GM12891 (cell line): ENCODE results near the gene CDH22.

Experiments used
- DNase-seq: peaks from one replicate; pipeline ENCODE4 v3.0.0; 2011; ENCODE audit warnings: low spot score; ENCODE audit not compliant: insufficient read length
- FAIRE-seq: peaks from 2 replicates; lab custom pipeline; 2011; peaks lifted over from hg19 to GRCh38; lab: Jason Lieb, UNC
- PAX5 ChIP-seq: IDR thresholded peaks from 2 replicates; pipeline ENCODE4 v1.6.1; 2011; ENCODE audit warnings: low read length, moderate library complexity, mild to moderate bottlenecking; ENCODE audit not compliant: insufficient read depth, severe bottlenecking
- POLR2A ChIP-seq: IDR thresholded peaks from 2 replicates; pipeline ENCODE4 v1.6.1; 2011; ENCODE audit warnings: low read depth, low read length, control low read depth
- POLR2AphosphoS5 ChIP-seq: IDR thresholded peaks from 2 replicates; pipeline ENCODE4 v1.6.1; 2011; ENCODE audit warnings: low read depth, low read length, control low read depth
- POU2F2 ChIP-seq: IDR thresholded peaks from 2 replicates; pipeline ENCODE4 v1.6.1; 2011; ENCODE audit warnings: low read depth, mild to moderate bottlenecking, control low read depth, low read length, moderate library complexity
- SPI1 ChIP-seq: IDR thresholded peaks from 2 replicates; pipeline ENCODE4 v1.6.1; 2011; ENCODE audit warnings: low read depth, low read length, control low read depth
- TAF1 ChIP-seq: IDR thresholded peaks from 2 replicates; pipeline ENCODE4 v1.6.1; 2011; ENCODE audit warnings: low read depth, low read length, control low read depth

CDH22 gene

GRCh38 chr20:46220455-46221207 lies 87.7 kb downstream of the CDH22 start:
- TF ChIP-seq POU2F2 (no peak), SPI1 (no peak)
- no peak for FAIRE-seq
- DNase-seq = no peak

DNA sequence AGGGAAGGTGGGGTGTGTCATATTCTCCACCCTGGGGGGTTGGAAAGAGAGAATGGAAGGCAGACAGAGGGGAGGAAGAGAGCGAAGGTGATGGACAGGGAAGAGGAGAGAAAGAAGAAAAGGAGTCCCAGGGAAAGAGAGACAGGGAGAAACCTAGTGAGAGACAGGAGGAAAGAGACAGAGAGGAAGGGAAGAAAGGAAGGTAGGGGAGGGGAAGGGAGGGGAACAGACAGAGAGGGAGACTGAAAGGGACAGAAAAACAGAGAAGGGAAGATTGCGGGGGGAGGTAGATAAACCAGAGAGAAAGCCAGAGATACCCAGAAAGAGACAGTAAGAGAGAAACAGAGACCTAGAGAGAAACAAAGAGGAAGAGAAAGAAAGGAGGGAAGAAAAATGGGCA lies 88.4 kb downstream of the CDH22 start:
- FAIRE-seq (no peak), DNase-seq (no peak)
- TF ChIP-seq POLR2A = no peak
- no peak for TF ChIP-seq SPI1
- no peak for TF ChIP-seq PAX5
- no peak for TF ChIP-seq POU2F2
- no peak for TF ChIP-seq TAF1
- no peak for TF ChIP-seq POLR2AphosphoS5

DNA sequence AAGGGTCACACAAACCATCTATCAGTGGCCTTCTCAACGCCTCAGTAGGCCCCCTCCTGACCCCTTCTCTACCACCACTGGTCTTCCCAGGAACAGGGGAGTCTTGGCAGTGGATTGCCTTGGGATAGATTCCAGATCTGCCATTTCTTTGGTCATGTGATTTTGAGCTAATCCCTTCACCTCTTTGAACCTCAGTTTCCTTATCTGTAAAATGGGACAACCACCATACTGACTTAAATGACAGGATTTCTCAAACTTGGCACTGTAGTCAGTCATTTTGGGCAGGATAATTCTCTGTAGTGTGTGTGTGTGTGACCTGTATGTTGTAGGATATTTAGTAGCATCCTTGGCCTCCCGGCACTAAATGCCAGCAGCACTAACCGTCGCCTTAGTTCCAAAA lies 89.1 kb downstream of the CDH22 start:
- TF ChIP-seq SPI1 = no peak
- no peak for TF ChIP-seq TAF1
- TF ChIP-seq POLR2AphosphoS5 = no peak
- TF ChIP-seq PAX5 = no peak
- no peak for TF ChIP-seq POLR2A
- TF ChIP-seq POU2F2 = no peak
- DNase-seq (no peak), FAIRE-seq (no peak)

GRCh38 chr20:46218656-46219055 lies 89.6 kb downstream of the CDH22 start:
- DNase-seq = no peak
- TF ChIP-seq PAX5 (no peak), TAF1 (no peak), POLR2A (no peak), POU2F2 (no peak), SPI1 (no peak)
- FAIRE-seq = no peak

DNA sequence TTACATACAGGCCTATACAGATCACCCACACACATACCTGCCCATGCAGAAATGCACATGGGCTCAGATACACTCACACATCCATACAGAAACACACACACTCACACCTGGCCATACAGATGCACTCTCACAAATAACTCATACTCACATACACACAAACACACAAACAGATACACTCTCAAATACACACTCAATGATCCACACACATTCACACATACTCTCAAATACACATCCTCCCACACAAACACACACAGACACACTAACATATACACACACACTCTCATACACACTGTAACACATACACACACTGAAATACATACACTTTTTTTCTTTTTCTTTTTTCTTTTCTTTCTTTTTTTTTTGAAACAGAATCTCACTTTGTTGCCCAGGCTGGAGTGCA lies 90.7 kb downstream of the CDH22 start:
- DNase-seq (no peak), FAIRE-seq (no peak)
- no peak for TF ChIP-seq TAF1
- no peak for TF ChIP-seq SPI1

DNA sequence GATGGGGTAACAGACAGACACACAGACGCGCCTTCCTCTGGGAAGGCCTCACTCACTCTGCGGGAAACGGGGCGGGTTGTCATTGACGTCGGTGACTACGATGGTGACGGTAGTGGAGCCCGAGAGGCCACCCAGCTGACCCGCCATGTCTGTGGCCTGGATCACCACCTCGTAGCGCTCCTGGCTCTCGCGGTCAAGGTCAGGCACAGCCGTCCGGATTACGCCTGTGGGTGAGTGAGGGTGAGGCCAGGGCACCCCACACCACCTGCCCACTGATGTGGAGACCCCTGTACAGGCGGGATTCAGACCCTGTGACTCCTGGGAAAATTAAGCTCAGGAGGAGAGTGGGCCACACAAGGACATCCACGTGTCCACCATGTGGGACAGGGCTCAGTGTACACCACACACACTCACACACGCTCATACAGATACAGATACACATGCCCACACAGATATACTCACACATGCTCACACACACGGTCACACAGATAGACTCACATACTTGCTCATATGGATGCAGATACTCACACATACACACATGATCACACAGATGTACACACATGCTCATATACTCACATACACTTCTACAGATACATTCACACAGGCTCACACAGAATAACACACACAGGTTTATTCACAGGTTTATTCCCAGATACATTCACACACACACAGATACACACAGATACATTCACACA lies 91.4 kb downstream of the CDH22 start:
- DNase-seq (no peak), FAIRE-seq (no peak)
- no peak for TF ChIP-seq POU2F2
- no peak for TF ChIP-seq TAF1
- TF ChIP-seq PAX5 = no peak
- TF ChIP-seq POLR2A = no peak
- no peak for TF ChIP-seq SPI1
- TF ChIP-seq POLR2AphosphoS5 = no peak

DNA sequence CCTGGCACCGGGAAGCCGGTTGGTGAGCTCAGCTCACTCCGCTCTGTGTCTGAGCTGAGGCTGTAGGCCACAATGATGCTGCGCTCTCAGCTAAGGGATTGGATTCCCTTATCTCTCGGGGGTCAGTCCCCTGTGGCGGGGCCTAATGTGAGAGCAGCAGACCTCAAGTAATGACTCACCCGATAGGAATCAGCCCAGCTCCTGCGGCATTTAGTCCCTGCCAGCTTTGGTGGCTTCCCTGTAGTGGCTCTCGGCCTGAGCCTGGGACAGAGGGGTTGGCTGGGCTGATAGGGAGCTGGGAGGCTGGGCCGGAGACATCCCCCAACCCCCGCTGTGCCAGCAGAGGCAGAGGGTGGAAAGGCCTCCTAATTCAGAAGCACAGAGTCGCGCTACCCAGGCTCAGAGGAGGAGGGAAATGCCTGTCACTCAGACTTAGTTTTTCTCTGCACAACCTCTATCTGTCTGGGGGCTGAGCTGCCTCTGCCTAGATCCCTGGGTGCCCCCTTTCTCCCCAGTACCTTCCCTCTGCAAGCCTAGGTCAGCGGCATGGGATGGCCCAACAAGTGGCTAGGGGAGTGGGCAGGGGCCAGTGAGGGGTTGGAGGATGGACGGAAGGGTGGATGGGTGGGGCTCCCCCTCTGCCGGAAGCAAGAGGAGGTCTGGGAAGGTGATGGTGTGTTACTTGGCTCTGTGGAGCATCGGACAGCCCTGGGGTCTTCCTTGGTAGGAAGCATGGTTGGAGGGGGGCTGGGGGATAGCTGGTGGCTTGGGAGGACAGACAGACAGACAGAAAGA lies 92.2 kb downstream of the CDH22 start:
- FAIRE-seq (no peak), DNase-seq (no peak)
- TF ChIP-seq PAX5 = no peak
- TF ChIP-seq POU2F2 = no peak
- TF ChIP-seq POLR2A = no peak

- DNase-seq (no peak), FAIRE-seq (no peak)
Measured at GRCh38 chr20:46214824-46215488, 93.3 kb downstream of the CDH22 start.

More at GRCh38 chr20:46214824-46215488, 93.3 kb downstream of the CDH22 start:
- no peak for TF ChIP-seq SPI1
- TF ChIP-seq POLR2AphosphoS5 = no peak
- TF ChIP-seq POU2F2 = no peak
- TF ChIP-seq TAF1 = no peak
- TF ChIP-seq PAX5 = no peak
- no peak for TF ChIP-seq POLR2A
